ENCODE results near the gene ZNF668. TPM values are rescaled to one million over a fixed set of nuclear protein-coding genes. Genes with fewer than 3 reads are reported as not detected.

The ZNF668 gene
- total RNA-seq, 2 donors from 2014 or later, result 6.9 to 10.9 TPM

DNA sequence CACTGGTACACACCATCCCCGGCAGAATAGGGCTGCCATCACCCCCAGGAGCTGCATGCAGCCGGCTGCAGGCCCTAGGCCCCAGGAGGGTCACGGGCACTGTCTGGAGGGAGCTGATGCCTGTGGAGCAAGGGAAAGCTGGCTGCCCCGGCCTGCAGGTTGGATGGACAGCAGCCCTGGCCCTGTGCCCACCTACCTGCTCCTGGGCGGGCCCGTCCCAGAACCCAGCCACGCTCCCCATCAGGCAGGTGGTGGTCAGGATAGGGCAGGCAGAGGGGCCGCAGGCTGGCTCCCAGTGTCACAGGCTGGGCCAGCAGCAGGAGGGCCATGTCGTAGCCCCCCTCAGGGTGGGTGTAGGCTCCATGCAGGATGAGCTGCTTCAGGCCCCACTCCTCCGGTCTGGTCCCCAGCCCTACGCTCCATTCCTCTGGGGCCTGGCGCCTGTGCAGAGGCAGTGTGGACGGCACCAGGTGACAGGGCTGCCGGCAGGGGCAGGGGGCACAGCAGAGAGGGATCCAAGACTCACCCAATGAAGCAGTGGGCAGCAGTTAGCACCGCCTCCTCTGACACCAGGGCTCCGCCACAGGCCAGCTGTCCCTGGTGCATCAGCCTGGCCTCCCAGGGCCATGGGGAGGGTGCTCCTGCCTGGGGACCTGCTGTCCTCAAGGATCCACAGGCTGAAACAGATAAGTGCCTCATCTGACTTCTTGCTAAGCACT, 10.7 kb upstream of the ZNF668 start:
- intact Hi-C loops (cut with DNase I, micrococcal nuclease), result no loop called here
- ATAC-seq (no peak), DNase-seq (no peak)

DNA sequence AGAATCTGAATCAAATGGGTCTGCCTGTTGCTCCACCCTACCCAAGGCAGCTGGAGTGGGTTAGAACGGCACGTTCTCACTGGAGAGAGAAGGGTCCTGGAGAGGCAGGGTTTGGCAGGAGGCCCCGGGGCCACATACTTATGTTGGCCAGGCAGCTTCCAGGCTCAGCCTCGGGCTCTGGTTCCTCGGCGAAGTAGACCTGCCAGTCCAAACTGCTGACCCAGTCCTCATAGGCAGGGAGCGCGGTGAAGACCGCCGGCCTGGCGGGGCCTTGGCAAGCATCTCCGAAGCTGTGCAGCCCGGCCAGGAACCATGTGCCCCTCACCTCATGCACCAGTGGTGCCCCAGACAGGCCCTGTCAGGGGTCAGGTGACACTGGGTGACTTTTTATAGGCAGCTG, 9.9 kb upstream of the ZNF668 start:
- DNase-seq (no peak), ATAC-seq (no peak)
- intact Hi-C loops (cut with DNase I, micrococcal nuclease), result no loop called here

DNA sequence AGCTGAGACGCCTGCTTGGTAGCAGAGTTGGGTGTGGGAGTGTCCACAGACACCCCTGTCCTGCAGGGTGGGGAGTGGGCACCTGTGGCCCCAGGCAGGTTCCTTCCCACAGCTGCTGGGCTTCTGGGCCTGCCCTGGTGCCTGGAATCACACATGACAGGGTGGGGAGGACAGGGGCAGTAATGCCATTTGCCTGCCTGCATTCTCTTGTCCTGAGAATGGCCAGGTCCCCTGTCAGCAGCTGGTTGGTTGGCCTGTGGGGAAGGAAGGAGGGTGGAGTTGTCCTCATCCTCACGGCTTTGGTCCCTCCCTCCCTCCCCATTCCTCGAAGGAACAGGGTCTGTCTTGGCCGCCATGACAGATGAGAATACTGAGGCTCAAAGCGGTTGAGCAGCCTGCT, 9.5 kb upstream of the ZNF668 start:
- ATAC-seq, result no peak
- no peak for DNase-seq
- intact Hi-C loops (cut with DNase I, micrococcal nuclease), result no loop called here

DNA sequence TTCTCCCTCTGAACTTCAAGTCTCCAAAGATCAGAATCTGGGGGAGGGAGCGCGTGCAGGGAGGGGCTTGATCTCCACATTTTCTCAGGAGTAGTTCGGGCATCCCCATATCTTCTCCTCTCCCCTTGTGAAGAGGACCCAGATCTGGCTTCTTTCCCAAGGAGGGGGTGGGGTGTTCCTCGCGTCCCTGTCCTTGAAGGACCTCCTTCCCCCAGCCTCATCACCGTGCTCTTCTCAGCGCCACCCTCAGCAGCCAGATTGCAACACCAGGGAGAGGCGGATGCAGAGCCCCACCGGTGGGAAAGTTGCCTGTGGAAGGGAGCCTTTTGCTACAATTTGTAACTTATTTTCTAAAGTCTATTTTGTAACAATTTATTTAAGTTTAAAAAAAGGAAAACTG, 9.0 kb upstream of the ZNF668 start:
- DNase-seq (no peak), ATAC-seq (no peak)
- intact Hi-C loops (cut with DNase I, micrococcal nuclease), result no loop called here

DNA sequence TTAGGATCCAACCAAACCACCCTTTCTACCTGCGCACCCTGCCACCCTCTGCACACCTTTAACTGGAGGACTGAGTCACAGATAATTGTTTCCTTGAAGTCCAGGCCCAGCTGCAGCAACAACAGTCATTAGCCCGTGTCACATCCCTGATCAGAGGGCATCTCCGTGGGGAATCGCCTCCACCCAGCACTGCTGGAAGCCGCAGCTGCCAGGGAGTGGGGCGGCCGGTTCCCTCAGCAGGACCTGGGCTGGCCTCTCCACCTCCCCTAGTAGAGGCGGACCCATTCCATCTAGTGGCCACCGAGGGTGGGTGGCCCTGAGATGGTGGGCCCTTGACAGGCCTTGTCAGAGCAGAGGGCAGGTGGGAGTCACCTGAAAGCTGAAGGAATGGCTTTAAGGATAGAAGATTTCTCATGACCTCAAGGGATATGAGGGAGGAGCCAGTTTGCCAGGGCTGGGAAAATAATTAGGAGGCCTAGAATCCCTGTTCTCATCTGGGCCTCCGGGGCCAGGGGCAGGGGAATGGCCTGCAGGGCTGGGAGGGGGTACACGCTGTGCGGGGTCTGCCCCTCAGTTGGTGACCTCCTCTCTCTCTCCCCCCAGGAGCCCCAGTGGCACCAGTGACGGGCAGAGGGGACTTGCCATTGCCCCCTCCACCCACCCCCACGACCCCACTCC, 8.5 kb upstream of the ZNF668 start:
- DNase-seq (no peak), ATAC-seq (peak; percentile 33)
- intact Hi-C loops (cut with DNase I, micrococcal nuclease), result no loop called here

DNA sequence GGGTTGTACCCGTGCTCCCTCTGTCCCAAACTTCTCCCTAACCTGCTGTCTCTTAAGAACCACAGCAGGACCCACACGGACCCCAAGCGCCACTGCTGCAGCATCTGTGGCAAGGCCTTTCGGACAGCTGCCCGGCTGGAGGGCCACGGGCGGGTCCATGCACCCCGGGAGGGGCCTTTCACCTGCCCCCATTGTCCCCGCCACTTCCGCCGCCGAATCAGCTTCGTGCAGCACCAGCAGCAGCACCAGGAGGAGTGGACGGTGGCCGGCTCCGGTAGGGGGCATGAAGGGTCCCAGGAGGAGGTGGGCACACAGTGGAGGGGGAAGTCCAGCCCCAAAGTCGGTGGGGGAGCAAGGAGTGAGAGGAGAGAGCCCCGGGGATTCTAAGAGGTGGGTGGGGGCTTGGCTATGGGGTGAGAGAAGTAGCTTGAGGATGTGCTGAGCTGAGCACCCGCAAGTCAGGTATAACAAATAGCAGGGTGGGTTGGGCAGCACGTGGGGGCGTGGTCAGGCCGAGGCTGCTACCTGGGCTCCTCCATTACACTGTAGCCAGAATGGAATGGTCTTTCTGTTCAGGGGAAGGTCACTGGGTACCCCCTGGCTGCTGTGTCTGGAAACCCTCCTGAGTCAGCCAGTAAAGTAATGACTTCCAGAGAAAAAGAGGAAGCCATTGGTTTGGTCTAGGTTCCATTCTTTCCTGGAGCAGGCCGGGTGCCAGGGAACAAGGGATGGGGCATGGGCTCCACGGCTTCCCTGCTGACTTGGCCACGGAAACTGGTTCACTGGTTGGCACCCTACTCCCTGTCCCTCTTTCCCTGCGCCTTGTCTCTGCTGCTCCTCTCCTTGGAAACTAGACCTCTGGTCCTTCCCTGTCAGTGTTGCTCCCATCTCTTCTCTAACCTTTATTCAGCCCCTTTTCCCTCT, 7.7 kb upstream of the ZNF668 start:
- intact Hi-C loops (cut with DNase I, micrococcal nuclease), result no loop called here
- no peak for ATAC-seq
- no peak for DNase-seq

DNA sequence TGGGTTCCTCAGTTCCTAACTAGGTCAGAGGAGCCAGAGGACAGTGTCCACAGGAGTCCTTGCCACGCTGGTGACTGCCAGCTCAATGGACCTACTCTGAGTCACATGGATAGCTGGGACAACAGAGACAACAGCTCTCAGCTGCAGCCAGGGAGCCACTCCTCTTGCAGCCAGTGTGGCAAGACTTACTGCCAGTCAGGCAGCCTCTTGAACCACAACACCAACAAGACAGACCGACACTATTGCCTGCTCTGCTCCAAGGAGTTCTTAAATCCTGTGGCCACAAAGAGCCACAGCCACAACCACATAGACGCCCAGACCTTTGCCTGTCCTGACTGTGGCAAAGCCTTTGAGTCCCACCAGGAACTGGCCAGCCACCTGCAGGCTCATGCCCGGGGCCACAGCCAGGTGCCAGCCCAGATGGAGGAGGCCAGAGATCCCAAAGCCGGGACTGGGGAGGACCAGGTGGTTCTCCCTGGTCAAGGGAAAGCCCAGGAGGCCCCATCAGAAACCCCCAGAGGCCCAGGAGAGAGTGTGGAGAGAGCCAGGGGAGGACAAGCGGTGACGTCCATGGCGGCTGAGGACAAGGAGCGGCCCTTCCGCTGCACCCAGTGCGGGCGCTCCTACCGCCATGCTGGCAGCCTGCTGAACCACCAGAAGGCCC, 6.8 kb upstream of the ZNF668 start:
- intact Hi-C loops (cut with DNase I, micrococcal nuclease), result no loop called here
- ATAC-seq, result no peak

DNA sequence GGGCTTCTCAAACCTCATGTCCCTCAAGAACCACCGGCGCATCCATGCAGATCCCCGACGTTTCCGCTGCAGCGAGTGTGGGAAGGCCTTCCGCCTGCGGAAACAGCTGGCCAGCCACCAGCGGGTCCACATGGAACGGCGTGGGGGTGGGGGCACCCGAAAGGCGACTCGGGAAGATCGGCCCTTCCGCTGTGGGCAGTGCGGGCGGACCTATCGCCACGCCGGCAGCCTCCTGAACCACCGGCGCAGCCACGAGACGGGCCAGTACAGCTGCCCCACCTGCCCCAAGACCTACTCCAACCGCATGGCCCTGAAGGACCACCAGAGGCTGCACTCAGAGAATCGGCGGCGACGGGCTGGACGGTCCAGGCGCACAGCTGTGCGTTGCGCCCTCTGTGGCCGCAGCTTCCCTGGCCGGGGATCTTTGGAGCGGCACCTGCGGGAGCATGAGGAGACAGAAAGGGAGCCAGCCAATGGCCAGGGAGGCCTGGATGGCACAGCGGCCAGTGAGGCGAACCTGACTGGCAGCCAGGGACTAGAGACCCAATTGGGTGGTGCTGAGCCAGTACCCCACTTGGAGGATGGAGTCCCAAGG, 6.1 kb upstream of the ZNF668 start:
- DNase-seq (no peak), ATAC-seq (no peak)
- intact Hi-C loops (cut with DNase I, micrococcal nuclease), result no loop called here

More for the DNA sequence above, 6.8 kb upstream of the ZNF668 start:
- DNase-seq, result no peak

DNA sequence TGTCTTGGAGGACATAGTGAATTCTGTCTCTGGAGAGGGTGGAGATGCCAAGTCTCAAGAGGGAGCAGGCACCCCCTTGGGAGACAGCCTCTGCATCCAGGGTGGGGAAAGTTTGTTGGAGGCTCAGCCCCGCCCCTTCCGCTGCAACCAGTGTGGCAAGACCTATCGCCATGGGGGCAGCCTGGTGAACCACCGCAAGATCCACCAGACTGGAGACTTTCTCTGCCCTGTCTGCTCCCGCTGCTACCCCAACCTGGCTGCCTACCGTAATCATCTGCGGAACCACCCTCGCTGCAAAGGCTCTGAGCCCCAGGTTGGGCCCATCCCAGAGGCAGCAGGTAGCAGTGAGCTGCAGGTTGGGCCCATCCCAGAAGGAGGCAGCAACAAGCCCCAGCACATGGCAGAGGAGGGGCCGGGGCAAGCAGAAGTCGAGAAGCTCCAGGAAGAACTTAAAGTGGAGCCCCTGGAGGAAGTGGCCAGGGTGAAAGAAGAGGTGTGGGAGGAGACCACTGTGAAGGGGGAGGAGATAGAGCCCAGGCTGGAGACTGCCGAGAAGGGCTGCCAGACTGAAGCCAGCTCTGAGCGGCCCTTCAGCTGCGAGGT, 5.4 kb upstream of the ZNF668 start:
- intact Hi-C loops (cut with DNase I, micrococcal nuclease), result no loop called here
- DNase-seq, result no peak
- no peak for ATAC-seq

DNA sequence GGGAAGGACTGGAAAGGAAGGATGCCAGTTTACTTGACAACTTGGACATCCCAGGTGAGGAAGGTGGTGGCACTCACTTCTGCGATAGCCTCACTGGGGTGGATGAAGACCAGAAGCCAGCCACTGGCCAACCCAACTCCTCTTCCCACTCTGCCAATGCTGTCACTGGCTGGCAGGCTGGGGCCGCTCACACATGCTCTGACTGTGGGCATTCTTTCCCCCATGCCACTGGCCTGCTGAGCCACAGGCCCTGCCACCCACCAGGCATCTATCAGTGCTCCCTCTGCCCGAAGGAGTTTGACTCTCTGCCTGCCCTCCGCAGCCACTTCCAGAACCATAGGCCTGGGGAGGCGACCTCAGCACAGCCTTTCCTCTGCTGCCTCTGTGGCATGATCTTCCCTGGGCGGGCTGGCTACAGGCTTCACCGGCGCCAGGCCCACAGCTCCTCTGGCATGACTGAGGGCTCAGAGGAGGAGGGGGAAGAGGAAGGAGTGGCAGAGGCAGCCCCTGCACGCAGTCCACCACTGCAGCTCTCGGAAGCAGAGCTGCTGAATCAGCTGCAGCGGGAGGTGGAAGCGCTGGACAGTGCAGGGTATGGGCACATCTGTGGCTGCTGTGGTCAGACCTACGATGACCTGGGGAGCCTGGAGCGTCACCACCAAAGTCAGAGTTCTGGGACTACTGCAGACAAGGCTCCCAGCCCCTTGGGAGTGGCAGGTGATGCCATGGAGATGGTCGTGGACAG, 4.7 kb upstream of the ZNF668 start:
- DNase-seq (no peak), ATAC-seq (no peak)
- intact Hi-C loops (cut with DNase I, micrococcal nuclease), result no loop called here

DNA sequence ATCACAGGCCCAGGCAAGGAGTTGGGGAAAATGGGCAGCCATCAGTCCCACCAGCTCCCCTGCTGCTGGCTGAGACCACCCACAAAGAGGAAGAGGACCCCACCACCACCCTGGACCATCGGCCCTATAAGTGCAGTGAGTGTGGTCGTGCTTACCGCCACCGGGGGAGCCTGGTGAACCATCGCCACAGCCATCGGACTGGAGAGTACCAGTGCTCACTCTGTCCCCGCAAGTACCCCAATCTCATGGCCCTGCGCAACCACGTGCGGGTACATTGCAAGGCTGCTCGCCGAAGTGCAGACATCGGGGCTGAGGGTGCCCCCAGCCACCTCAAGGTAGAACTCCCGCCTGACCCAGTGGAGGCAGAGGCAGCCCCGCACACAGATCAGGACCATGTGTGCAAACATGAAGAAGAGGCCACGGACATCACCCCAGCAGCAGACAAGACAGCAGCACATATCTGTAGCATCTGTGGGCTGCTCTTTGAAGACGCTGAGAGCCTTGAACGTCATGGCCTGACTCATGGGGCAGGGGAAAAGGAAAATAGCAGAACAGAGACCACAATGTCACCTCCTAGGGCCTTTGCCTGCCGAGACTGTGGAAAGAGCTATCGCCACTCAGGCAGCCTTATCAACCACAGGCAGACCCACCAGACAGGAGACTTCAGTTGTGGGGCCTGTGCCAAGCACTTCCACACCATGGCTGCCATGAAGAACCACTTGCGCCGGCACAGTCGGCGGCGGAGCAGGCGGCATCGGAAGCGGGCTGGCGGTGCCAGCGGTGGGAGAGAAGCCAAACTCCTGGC, 3.8 kb upstream of the ZNF668 start:
- intact Hi-C loops (cut with DNase I, micrococcal nuclease), result no loop called here

DNA sequence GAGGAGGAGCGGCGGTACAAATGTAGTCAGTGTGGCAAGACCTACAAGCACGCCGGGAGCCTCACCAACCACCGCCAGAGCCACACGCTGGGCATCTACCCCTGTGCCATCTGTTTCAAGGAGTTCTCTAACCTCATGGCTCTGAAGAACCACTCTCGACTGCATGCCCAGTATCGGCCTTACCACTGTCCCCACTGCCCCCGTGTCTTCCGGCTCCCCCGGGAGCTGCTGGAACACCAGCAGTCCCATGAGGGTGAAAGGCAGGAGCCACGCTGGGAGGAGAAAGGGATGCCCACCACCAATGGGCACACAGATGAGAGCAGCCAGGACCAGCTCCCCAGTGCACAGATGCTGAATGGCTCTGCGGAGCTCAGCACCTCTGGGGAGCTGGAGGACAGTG, 3.0 kb upstream of the ZNF668 start:
- no peak for ATAC-seq
- DNase-seq, result no peak
- intact Hi-C loops (cut with DNase I, micrococcal nuclease), result no loop called here

More for the DNA sequence above, 3.8 kb upstream of the ZNF668 start:
- no peak for ATAC-seq
- DNase-seq, result no peak

DNA sequence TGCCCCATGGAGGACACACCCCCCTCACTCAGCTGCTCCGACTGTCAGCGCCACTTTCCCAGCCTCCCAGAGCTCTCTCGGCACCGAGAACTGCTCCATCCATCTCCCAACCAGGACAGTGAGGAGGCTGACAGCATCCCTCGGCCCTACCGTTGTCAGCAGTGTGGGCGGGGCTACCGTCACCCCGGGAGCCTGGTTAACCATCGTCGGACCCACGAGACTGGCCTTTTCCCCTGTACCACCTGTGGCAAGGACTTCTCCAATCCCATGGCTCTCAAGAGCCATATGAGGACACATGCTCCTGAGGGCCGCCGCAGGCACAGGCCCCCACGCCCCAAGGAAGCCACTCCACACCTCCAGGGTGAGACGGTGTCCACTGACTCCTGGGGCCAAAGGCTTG, 2.3 kb upstream of the ZNF668 start:
- DNase-seq (no peak), ATAC-seq (no peak)
- intact Hi-C loops (cut with DNase I, micrococcal nuclease), result no loop called here

DNA sequence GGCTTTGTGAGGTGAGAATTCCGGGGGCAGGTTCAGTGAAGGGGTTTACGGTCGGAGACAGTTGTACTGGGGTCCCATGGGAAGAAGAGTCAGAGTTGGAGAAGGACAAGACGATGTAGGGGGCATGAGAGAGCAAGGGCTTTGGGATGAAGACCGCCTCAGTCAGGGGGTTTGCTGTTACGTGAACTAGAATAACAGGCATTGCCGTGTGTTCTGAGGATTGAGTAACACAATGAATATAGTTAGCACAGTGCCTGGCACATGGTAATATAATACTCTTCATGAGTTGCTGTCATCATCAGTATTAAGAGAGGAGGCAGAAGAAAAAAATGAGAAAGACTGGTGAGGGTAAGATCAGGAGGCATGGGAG, 759 bp upstream of the ZNF668 start:
- DNase-seq, result no peak
- intact Hi-C loops (cut with DNase I, micrococcal nuclease), result no loop called here
- ATAC-seq, result no peak

DNA sequence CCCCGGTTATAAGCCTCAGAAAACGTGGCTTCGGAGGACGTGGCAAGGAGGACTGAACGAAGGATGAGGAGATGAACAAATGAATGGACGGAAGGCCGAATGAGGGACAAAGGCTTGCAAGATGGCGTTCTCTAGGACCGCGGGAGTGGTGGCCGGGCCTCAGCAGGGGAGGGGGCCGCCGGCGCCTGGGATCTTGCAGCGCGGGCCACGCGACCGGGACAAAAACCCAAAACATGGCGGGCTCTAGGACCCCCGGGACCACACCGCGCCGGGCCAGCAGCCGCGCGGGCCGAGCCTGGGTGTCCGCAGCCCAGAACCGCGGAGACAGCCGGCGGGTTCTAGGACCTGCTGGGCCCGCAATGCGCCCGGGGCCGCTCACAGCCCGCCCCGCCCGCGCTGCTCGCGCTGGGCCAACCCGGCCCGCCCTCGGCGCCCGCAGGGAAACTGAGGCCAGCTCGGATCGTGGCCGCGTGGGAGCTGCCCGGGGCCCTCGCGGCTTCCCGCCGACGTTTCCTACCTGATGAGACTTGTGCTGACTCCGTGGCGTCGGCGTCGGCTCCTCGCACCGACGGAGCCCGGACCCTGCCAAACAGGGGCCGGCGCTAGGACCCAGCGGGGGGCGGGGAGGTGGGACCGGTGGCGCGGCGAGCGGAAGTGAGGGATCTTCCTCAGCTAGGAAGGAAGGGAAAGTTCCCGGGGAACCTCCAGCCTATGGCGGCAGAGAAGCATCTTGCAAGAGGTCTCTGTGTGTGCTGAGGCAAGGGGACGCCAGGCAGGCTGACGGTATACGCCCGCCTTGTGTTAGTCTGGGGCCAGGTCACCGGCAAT, 684 bp downstream of the ZNF668 start:
- ATAC-seq (peak; percentile 81), DNase-seq (peak; percentile 93 to 96)
- intact Hi-C loops (cut with DNase I, micrococcal nuclease), result no loop called here

DNA sequence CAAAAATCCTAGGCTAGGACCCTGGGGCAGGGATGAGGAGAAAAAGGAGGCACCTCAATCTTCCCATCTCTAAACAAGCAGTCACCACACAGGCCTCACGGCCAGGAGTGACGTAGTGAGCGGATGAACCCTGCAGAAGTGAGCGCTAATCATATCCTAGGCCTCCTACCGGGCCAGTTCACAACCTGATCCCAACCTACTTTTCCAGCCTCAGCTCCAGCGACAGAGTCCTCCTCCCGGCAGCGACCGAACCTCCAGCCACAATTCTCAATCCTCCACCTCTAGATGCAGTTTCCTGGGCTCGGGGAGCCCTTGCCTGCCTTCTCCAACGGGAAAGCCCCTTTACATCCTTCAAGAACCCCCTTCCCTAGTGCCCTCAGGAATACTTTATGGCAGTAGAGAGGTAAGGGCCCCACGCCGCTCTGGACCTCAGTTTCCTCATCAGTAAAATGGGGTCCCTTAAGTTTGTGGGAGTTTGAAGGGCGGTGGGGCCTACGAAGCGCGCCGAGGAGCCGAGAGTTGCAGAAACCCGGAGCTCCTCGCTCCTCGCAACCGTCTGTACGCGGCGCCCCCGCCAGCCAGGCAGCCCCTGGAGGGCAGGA, 1.4 kb downstream of the ZNF668 start:
- DNase-seq (peak in 1 of 2 donors; percentile 38), ATAC-seq (peak; percentile 12)
- intact Hi-C loops (cut with DNase I, micrococcal nuclease), result no loop called here

All from left colon (tissue), 2 donors.